HPDE6-E6E7 (cell line): ENCODE measurements around the gene TEAD1.
A peak's percentile ranks its signal among the peaks of the same experiment; 100 is the strongest.

Source experiments
- DNase-seq: peaks from one replicate; pipeline ENCODE4 v3.0.0; 2011; ENCODE audit warnings: missing footprints; ENCODE audit errors: extremely low spot score

Gene TEAD1

DNA sequence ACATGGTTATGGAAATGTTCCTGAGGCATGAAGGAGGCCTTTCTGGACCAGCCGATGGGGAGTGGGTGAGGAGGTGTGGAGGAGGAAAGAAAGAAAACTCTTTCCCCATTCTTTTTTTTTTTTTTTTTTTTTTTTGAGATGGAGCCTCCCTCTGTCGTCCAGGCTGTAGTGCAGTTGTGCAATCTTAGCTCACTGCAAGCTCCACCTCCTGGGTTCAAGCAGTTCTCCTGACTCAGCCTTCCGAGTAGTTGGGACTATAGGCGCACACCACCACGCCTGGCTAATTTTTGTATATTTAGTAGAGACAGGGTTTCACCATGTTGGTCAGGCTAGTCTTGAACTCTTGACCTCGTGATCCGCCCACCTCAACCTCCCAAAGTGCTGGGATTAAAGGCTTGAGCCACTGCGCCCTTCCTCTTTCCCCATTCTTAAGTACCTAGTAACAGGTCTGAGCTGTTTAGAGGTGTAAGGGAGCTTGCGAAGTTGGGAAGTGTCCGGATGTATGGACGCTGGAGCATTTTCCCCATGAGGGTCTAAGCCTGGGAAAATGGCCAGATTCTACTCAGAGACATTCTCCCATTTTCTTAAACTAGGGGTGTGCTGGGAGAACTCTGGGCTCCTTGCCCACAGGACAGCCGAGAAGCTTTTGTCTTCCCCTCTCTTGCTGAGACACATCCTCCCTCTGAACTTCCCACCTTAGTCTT lies 135.8 kb downstream of the TEAD1 start:
- no peak for DNase-seq

DNA sequence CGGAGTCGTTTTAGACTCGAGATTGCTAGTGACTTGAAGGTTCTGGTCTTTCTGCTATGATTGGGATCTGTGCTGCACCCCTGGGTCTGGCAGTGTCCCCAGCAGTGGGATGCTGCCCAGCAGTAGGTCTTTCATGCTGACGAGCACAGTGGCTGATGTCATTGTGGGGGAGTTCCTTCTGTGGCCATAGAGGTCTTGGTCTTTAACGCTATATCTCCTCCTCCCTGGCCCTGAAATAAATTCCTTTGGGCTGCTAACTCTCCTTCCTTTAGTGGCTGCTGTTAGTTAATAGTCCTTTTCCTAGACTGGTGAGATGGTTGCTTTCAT lies 136.3 kb downstream of the TEAD1 start:
- no peak for DNase-seq

GRCh38 chr11:12811861-12812260 lies 137.6 kb downstream of the TEAD1 start:
- no peak for DNase-seq

DNA sequence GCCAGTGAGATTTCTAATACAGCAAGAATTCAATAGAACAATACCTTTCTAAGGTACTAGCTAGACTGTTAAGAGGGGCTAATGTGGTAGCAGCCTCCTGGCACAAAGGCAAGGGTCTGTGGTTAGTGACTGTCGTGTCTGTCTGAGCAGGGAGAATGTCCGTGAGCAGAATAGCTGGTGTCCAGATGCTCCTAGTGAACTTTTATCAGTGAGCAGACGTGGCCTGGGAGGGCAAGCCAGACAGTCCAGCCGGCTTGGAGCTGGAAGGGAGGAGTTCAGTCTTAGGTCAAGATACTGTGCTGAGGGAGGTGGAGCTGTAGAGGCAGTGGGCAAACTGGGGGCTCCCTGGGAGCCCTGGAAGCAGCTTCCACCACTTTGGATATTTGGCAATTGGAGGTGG lies 138.6 kb downstream of the TEAD1 start:
- DNase-seq, result no peak

DNA sequence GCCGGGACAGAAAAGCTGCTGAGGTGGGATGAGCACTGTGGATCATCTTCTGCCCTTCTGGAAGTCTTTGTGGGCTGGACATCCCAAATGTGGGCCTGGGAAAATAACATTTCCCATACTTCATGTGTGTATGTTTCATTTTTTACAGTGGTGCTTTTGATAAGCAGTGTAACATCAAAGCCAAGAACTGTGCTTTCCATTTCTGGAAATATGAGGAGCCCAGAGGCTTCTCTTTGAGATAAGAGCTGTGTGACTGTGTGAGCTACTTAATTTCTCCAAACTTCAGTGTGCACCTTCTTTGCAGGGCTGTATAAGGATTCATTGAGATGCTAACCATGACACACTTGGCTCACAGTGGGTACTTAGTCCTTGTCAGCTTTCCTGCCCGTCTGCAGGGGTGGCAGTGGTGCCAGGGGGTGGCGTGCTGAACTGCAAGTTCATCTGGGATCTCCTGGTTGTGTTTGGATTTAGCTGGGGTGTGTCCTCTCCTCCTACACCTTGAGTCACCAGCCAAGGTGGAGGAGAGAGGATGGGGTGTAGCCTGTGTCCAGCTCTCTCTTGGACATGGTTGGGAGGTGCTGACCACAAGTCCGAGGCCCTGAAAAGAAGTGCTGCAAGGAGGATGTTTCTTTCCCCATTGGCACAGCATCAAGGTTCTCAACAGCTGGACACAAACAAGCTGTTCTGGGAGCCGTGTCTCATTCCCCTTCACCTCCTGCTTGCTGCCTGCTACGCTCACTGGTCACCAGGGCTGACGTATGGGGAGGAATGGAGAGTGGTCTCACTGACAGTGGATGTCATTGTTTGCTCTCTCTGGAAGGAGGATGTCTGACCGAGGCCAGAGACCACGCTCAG lies 139.4 kb downstream of the TEAD1 start:
- no peak for DNase-seq

- DNase-seq, result no peak
Observed at GRCh38 chr11:12815129-12815480, 140.9 kb downstream of the TEAD1 start.

GRCh38 chr11:12815931-12816494 lies 141.8 kb downstream of the TEAD1 start:
- no peak for DNase-seq

- no peak for DNase-seq
Observed at GRCh38 chr11:12817681-12818332, 143.6 kb downstream of the TEAD1 start.

- peak; percentile 46 for DNase-seq
Observed at GRCh38 chr11:12818333-12819015, 144.3 kb downstream of the TEAD1 start.

DNA sequence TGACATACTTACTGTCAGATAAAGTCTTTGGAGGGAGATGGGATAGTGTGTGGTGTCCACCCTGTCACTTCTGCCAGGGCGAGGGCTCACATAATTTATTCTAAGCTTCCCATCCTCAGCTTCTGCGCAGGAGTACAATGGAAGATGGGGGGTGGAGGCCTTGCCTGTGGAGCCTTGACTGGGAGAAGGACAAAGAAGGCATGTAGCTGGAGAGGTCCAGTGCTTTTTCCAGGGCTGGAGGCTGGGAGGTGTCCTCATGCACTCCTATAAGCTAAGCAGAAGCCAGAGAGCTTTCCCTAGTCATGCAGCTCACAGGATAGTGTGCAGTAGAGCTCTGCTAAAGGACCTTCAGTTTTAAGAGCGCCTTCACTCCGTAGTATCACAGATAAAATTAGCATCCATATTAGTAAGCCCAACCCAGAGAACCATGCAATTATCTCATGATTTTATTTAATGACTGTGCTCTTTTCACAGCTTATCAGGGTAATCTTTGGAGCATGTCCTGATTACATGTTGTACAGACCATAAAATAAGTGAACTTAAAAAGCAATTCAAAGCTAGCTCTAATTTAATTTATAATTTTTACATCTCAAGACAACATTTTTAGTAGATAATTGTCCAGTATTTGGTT lies 148.3 kb downstream of the TEAD1 start:
- DNase-seq, result no peak

GRCh38 chr11:12824281-12825041 lies 150.2 kb downstream of the TEAD1 start:
- DNase-seq, result no peak

- DNase-seq, result no peak
Observed at GRCh38 chr11:12826441-12826840, 152.2 kb downstream of the TEAD1 start.

DNA sequence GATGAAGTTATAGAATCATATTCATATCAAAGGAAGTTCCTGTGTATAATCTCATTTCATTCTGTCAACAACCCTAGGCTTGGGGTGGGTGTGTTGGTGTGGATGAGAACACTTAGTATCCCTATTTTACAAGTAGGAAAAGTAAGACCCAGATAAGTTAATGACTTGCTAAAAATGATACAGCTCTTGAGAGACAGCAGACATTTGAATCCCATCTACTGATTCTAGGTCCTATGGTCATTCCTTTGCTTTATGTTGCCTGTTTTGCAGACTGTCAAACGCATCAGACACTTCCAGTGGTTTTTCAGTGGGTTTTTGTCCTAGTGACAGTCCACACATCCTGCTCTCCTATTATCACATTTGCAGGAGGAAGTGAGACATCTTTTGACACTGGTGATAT lies 153.1 kb downstream of the TEAD1 start:
- no peak for DNase-seq

GRCh38 chr11:12827929-12828812 lies 153.9 kb downstream of the TEAD1 start:
- DNase-seq, result no peak

- no peak for DNase-seq
Observed at GRCh38 chr11:12829131-12829530, 154.9 kb downstream of the TEAD1 start.

DNA sequence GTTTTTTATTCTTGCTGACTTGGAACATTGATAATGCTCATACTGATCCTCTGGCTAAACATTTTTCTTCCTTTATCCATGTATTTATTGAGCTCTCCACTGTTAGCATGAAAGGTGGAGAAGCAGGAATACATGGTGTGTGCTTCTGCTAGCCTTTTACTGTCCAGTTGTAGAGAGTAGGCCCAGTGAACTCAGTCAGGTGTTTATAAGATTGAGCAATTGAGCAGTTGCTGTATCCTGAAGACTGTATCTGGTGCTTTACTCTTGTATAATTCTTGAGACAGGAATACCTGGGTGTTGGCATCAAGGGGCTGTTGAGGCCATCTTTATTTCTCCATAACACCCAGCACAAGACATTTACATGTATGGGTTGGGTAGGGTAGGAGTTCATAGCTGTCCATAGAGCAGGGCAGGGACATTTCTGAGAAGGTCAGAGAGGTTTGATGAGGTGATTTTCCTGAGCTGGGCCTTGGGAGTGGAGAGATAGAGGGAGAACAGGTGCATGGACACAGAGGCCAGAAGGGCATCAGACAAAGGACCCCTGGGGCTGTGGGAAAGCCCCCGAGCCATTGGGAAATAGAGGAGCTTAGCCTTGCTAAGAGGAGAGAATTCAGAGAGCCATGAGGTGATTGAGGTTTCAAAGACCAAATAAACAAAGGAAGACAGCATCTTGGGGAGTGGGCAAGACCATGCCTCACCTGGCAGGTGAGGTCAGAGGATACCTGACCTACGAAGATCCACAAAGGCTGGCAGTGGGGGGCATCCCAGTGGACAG lies 155.5 kb downstream of the TEAD1 start:
- DNase-seq, result no peak

DNA sequence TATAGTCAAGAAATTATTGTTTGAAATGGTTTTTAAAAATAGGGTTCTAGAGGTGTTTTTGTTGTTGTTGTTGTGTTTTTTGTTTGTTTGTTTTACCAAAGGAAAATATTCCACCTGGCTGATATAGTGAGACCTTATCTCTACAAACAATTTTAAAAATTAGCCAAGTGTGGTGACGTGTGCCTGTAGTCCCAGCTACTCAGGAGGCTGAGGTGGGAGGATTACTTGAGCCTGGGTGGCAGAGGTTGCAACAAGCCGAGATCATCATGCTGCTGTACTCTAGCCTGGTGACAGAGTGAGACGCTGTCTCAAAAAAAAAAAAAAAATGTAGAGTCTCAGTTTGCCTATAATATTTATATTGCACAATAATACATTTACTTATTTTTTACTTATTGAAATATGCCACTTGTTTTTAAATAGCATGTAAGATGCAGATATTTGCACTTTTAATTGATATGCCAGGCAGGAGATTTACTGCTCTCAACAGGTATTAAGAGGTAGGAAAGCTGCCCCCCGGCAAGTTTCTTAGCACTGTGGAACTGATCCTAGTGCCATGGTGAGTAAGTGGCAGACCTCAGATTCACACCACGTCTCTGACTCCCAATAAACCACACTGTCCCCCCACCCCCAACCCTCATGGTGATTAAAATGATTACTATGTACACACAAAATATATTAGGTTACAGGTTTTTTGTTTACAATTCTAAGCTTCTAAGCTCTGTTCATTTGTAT lies 157.4 kb downstream of the TEAD1 start:
- DNase-seq, result no peak

- no peak for DNase-seq
Observed at GRCh38 chr11:12832480-12833224, 158.4 kb downstream of the TEAD1 start.
